ENCODE data around the gene CFAP20.

CFAP20 gene

GRCh38 chr16:58123896-58124600, 5.1 kb downstream of the CFAP20 start:
- no peak for DNase-seq

GRCh38 chr16:58121132-58121531, 8.0 kb downstream of the CFAP20 start:
- DNase-seq, result no peak

GRCh38 chr16:58120234-58120633, 8.9 kb downstream of the CFAP20 start:
- DNase-seq, result no peak

GRCh38 chr16:58119509-58119845, 9.7 kb downstream of the CFAP20 start:
- no peak for DNase-seq

- no peak for DNase-seq
Measured at GRCh38 chr16:58118801-58119508, 10.2 kb downstream of the CFAP20 start.

- no peak for DNase-seq
Measured at GRCh38 chr16:58116529-58116928, 12.7 kb downstream of the CFAP20 start.

GRCh38 chr16:58116081-58116480, 13.1 kb downstream of the CFAP20 start:
- no peak for DNase-seq

- DNase-seq, result no peak
Measured at GRCh38 chr16:58114827-58115825, 14.1 kb downstream of the CFAP20 start.

GRCh38 chr16:58111302-58111627, 17.9 kb downstream of the CFAP20 start:
- DNase-seq, result peak; percentile 24

- DNase-seq, result peak; percentile 42
Measured at GRCh38 chr16:58110571-58111301, 18.4 kb downstream of the CFAP20 start.

GRCh38 chr16:58109881-58110280, 19.3 kb downstream of the CFAP20 start:
- DNase-seq, result peak; percentile 27

GRCh38 chr16:58109330-58109729, 19.9 kb downstream of the CFAP20 start:
- DNase-seq, result peak; percentile 25

- no peak for DNase-seq
Measured at GRCh38 chr16:58107709-58108108, 21.5 kb downstream of the CFAP20 start.

GRCh38 chr16:58107228-58107627, 22.0 kb downstream of the CFAP20 start:
- DNase-seq, result no peak

- no peak for DNase-seq
Measured at GRCh38 chr16:58105631-58106030, 23.6 kb downstream of the CFAP20 start.

GRCh38 chr16:58102665-58103392, 26.4 kb downstream of the CFAP20 start:
- DNase-seq, result no peak

- no peak for DNase-seq
Measured at GRCh38 chr16:58099956-58100300, 29.3 kb downstream of the CFAP20 start.

GRCh38 chr16:58099097-58099955, 29.9 kb downstream of the CFAP20 start:
- DNase-seq, result no peak

- DNase-seq, result no peak
Measured at GRCh38 chr16:58098207-58099096, 30.7 kb downstream of the CFAP20 start.

GRCh38 chr16:58096249-58096648, 32.9 kb downstream of the CFAP20 start:
- DNase-seq, result no peak

Measured in right forelimb (tissue), 1 donor.